Heart left ventricle (tissue), 13 donors: Measurements from ENCODE around the gene COX8A.

Experiments used
- CTCF ChIP-seq, 12 donors: fragments of 200-600 bp; sonication (generic) in 4 of 12; IDR thresholded peaks; one replicate each; pipeline versions ENCODE4 v1.5.0 to v1.8.0; 2018 to 2022; ENCODE audit warnings: antibody characterized with exemption in 12 of 12, mild to moderate bottlenecking in 5 of 12
- POLR2A ChIP-seq, 2 donors: fragments of 450-650 bp; IDR thresholded peaks; one replicate each; pipeline ENCODE4 v1.6.1; 2017; ENCODE audit warnings: antibody characterized with exemption in 2 of 2, mild to moderate bottlenecking in 2 of 2, moderate library complexity in 2 of 2
- donor health status: ischemic (EF 13 %, LVEDD 7.1; RV severe dilation, severe dysfunction).
- donor health status: DM: no; HTN: yes; CAD: no.
- donor health status: DM: no; HTN: no; CAD: no.
- donor health status: ischemic (EF 25% LVEDD 6.9; RV normal size, moderate dysfunction).
- donor health status: ischemic (EF 25% LVEDD 5.7; RV mildly dilated, moderate dysfunction).
- donor health status: ischemic (EF 35%, LVEDD 5.7; RV mildly dilated, moderate dysfunction).
- donor health status: nonischemic (EF 11% LVEDD 7.7; RV severe dilation, severe dysfunction).
- donor health status: DM: yes; HTN: yes; CAD: no.
- donor health status: PGD.
- donor health status: ischemic (EF 29% LVEDD 5.4; RV normal size, mild dysfunction).
- donor health status: nonischemic (EF 23%, LVEDD 6.1; RV moderate dilation, normal function).

DNA sequence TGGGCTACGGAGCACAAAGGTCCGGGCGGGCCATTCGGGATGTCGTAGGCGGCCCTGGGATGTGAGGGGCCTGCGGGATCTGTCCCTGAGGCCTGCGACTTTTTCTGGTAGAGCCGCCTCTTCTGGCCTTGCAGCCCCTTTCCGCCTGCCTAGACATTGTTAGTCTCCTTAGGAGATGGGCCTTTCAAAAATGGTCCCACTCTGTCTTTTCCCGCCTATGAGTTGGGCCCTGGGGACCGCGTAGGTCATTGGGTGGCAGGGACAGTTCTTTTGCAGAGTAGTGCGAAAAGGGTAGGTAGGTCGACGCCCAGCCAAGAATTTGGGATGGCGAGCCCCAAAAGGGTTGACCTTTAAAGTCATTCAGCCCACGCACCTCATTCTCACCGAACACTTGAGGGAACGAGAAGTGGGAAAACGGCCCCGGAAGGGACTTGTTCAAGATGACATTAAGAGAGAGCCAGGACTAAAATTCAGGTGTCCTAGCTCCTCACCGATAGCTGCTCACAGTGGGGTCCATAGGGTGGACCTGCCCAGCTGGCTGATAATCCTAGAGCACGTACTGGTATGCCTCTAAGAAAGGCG is 12.6 kb downstream of the COX8A start:
- no peak for TF ChIP-seq POLR2A (IDR thresholded peaks at IDR 0.05)
- no peak for TF ChIP-seq CTCF (IDR thresholded peaks at IDR 0.05)
